Neural cell (in vitro differentiated cells): ENCODE data around the gene RBMX. TPM values are rescaled to one million over a fixed set of nuclear protein-coding genes. Genes with fewer than 3 reads are reported as not detected.
"Not testable (repeated sequence)": the region's sequence is repeated elsewhere in the genome, so short reads cannot be mapped to it uniquely, and the experiment has no call there.

Experiments used
- H2AFZ ChIP-seq: fragments of 200-600, 300-800 bp; sonication (generic), shearing (Covaris generic); 2 replicates; pipeline ENCODE4 v1.6.0; 2014; ENCODE audit warnings: low read depth, mild to moderate bottlenecking, antibody characterized with exemption, low read length, moderate library complexity
- H3F3A ChIP-seq: fragments of 200-600 bp; shearing (Covaris generic); 2 replicates; pipeline ENCODE4 v1.6.1; 2016; ENCODE audit warnings: mild to moderate bottlenecking, moderate library complexity, mixed read lengths, antibody characterized with exemption, low read length; ENCODE audit not compliant: insufficient read depth, poor library complexity, severe bottlenecking
- H3K27ac ChIP-seq: fragments of 200-600, 300-800 bp; sonication (generic), shearing (Covaris generic); 2 replicates; pipeline ENCODE4 v1.5.1; 2014; ENCODE audit warnings: mild to moderate bottlenecking, low read length, moderate library complexity
- H3K27me3 ChIP-seq: fragments of 300-800, 200-600 bp; sonication (generic), shearing (Covaris generic); 2 replicates; pipeline ENCODE4 v1.6.0; 2014; ENCODE audit warnings: mild to moderate bottlenecking, low read depth, low read length, moderate library complexity; ENCODE audit not compliant: insufficient read depth
- H3K36me3 ChIP-seq: fragments of 300-800, 200-600 bp; sonication (generic), shearing (Covaris generic); 2 replicates; pipeline ENCODE4 v1.5.1; 2014; ENCODE audit warnings: mild to moderate bottlenecking, antibody characterized with exemption, low read length, moderate library complexity; ENCODE audit not compliant: insufficient read depth
- H3K4me2 ChIP-seq: fragments of 300-800, 200-600 bp; sonication (generic), shearing (Covaris generic); 2 replicates; pipeline ENCODE4 v1.6.0; 2014; ENCODE audit warnings: mild to moderate bottlenecking, low read length
- H3K4me3 ChIP-seq: fragments of 300-800, 200-600 bp; sonication (generic), shearing (Covaris generic); 2 replicates; pipeline ENCODE4 v1.5.1; 2014; ENCODE audit warnings: mild to moderate bottlenecking, low read length, moderate library complexity
- H3K79me2 ChIP-seq: fragments of 200-600 bp; shearing (Covaris generic); replicated peaks from 2 replicates; pipeline ENCODE4 v1.6.0; 2014; ENCODE audit warnings: mild to moderate bottlenecking, low read length, moderate library complexity; ENCODE audit not compliant: insufficient read depth
- H3K9ac ChIP-seq: fragments of 300-800, 200-600 bp; sonication (generic), shearing (Covaris generic); 2 replicates; pipeline ENCODE4 v1.6.1; 2016; ENCODE audit warnings: mild to moderate bottlenecking, low read length, mixed read lengths
- H3K9me2 ChIP-seq: fragments of 200-600 bp; shearing (Covaris generic); 2 replicates; pipeline ENCODE4 v1.6.1; 2016; ENCODE audit warnings: mild to moderate bottlenecking, low read length, mixed read lengths; ENCODE audit not compliant: insufficient read depth
- H3K9me3 ChIP-seq: fragments of 200-600, 300-800 bp; sonication (generic), shearing (Covaris generic); 2 replicates; pipeline ENCODE4 v1.6.1; 2016; ENCODE audit warnings: mild to moderate bottlenecking, mixed run types, low read length, moderate library complexity, mixed read lengths
- H4K20me1 ChIP-seq: fragments of 200-600 bp; shearing (Covaris generic); 2 replicates; pipeline ENCODE4 v1.6.1; 2016; ENCODE audit warnings: mild to moderate bottlenecking, mixed run types; ENCODE audit not compliant: insufficient read depth
- CTCF ChIP-seq: fragments of 450-650 bp; IDR thresholded peaks from 2 replicates; pipeline ENCODE4 v1.5.1; 2014; ENCODE audit warnings: antibody characterized with exemption, mild to moderate bottlenecking, moderate library complexity; ENCODE audit not compliant: poor library complexity, severe bottlenecking
- EP300 ChIP-seq: fragments of 450-650 bp; conservative IDR thresholded peaks from 2 replicates; pipeline ENCODE4 v1.6.1; 2014; ENCODE audit warnings: antibody characterized with exemption, mild to moderate bottlenecking, moderate library complexity; ENCODE audit not compliant: poor library complexity, severe bottlenecking
- EZH2 ChIP-seq: fragments of 200-600, 300-800 bp; shearing (Covaris generic), sonication (generic); IDR thresholded peaks from 2 replicates; pipeline ENCODE4 v1.6.1; 2014; ENCODE audit warnings: antibody characterized with exemption, low read length, borderline replicate concordance, mild to moderate bottlenecking; ENCODE audit not compliant: insufficient read depth, poor library complexity, severe bottlenecking
- MXI1 ChIP-seq: fragments of 450-650 bp; conservative IDR thresholded peaks from 2 replicates; pipeline ENCODE4 v1.6.1; 2014; ENCODE audit warnings: antibody characterized with exemption, mild to moderate bottlenecking; ENCODE audit not compliant: poor library complexity, severe bottlenecking
- POLR2AphosphoS5 ChIP-seq: IDR thresholded peaks from 2 replicates; pipeline ENCODE4 v1.6.1; 2012
- RAD21 ChIP-seq: fragments of 450-650 bp; conservative IDR thresholded peaks from 2 replicates; pipeline ENCODE4 v1.6.1; 2014; ENCODE audit warnings: antibody characterized with exemption, mild to moderate bottlenecking, moderate library complexity
- REST ChIP-seq: IDR thresholded peaks from 2 replicates; pipeline ENCODE4 v1.6.1; 2012; ENCODE audit warnings: borderline replicate concordance
- SMC3 ChIP-seq: fragments of 450-650 bp; conservative IDR thresholded peaks from 2 replicates; pipeline ENCODE4 v1.6.1; 2014; ENCODE audit warnings: antibody characterized with exemption, mild to moderate bottlenecking, moderate library complexity; ENCODE audit not compliant: poor library complexity
- TAF1 ChIP-seq: IDR thresholded peaks from 2 replicates; pipeline ENCODE4 v1.6.1; 2012; ENCODE audit warnings: low read depth
- polyA plus RNA-seq: library from polyadenylated mRNA; depleted of rRNA; stranded (reverse); fragments of >200 nt; gene quantifications from 2 replicates; pipeline ENCODE4 v1.2.3, GENCODE V29; 2014

Gene RBMX
- polyA plus RNA-seq, 1 donor from 2014 or later: 875 TPM

- Histone ChIP-seq H3K4me2 (no peak overlapping the region), H3K9me3 (no peaks in the 10 kb centered on the region), H3K36me3 (no peaks in the 10 kb centered on the region), H2AFZ (no peak overlapping the region), H3K9me2 (no peaks in the 10 kb centered on the region), H3K27me3 (no peaks in the 10 kb centered on the region), H3K79me2 (no peaks in the 10 kb centered on the region), H3K9ac (no peak overlapping the region), H3F3A (no peaks in the 10 kb centered on the region), H4K20me1 (no peaks in the 10 kb centered on the region), H3K4me3 (no peak overlapping the region), H3K27ac (no peak overlapping the region)
- TF ChIP-seq MXI1 (no peak), POLR2AphosphoS5 (no peak), SMC3 (no peak), TAF1 (no peak), CTCF (no peak), REST (no peak), EP300 (no peak), RAD21 (no peak), EZH2 (no peak)
Measured at GRCh38 chrX:136920001-136920400, 39.5 kb upstream of the RBMX start.

GRCh38 chrX:136916827-136917226 lies 36.3 kb upstream of the RBMX start:
- Histone ChIP-seq H3K4me3 (no peak overlapping the region), H3K4me2 (no peak overlapping the region), H3K9me3 (no peaks in the 10 kb centered on the region), H3F3A (no peaks in the 10 kb centered on the region), H4K20me1 (no peaks in the 10 kb centered on the region), H3K79me2 (no peaks in the 10 kb centered on the region), H3K36me3 (no peaks in the 10 kb centered on the region), H3K9me2 (no peaks in the 10 kb centered on the region), H3K9ac (no peak overlapping the region), H3K27ac (no peak overlapping the region), H3K27me3 (no peaks in the 10 kb centered on the region), H2AFZ (no peak overlapping the region)
- TF ChIP-seq SMC3: no peak
- TF ChIP-seq RAD21: no peak
- TF ChIP-seq EZH2: no peak
- no peak for TF ChIP-seq EP300
- TF ChIP-seq REST: no peak
- TF ChIP-seq TAF1: no peak
- no peak for TF ChIP-seq MXI1
- no peak for TF ChIP-seq POLR2AphosphoS5
- no peak for TF ChIP-seq CTCF

GRCh38 chrX:136911661-136912060 lies 31.1 kb upstream of the RBMX start:
- not testable (repeated sequence) for H3K9ac ChIP-seq, H3K27ac ChIP-seq, H4K20me1 ChIP-seq, H3K9me3 ChIP-seq, H3K79me2 ChIP-seq, H3K4me3 ChIP-seq, H3K27me3 ChIP-seq, H3K36me3 ChIP-seq, H3K9me2 ChIP-seq, H3K4me2 ChIP-seq, H3F3A ChIP-seq, H2AFZ ChIP-seq
